HG03460 (cell line): ENCODE measurements around the gene PID1.
"Not testable (repeated sequence)": the region's sequence is repeated elsewhere in the genome, so short reads cannot be mapped to it uniquely, and the experiment has no call there.

ENCODE experiments used
- ATAC-seq: cut with Tn5 transposase; IDR thresholded peaks from one replicate; pipeline ENCODE4 v1.9.1; 2021; ENCODE audit not compliant: unreplicated experiment

The PID1 gene

DNA sequence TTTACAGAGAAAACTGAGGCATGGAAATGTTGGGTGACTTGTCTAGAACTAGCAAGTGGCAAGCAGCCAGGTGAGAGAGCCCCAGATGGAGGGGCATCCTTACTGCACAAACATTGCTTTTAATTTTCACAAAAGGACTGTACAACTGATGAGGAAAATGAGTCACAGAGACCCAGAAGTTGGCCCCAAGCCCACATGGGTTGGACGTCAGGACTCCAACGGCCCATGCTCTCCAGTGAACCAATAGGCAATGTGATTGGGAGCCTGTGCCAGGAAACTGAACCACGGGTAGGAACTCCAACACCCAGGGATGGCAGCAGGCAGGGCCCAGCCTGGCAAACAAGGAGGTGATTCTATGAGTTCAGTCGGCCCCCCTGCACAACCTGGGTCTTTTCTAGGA lies 50.8 kb downstream of the PID1 start:
- no peak for ATAC-seq

- ATAC-seq: no peak
Observed at GRCh38 chr2:229218329-229218921, 52.7 kb downstream of the PID1 start.

DNA sequence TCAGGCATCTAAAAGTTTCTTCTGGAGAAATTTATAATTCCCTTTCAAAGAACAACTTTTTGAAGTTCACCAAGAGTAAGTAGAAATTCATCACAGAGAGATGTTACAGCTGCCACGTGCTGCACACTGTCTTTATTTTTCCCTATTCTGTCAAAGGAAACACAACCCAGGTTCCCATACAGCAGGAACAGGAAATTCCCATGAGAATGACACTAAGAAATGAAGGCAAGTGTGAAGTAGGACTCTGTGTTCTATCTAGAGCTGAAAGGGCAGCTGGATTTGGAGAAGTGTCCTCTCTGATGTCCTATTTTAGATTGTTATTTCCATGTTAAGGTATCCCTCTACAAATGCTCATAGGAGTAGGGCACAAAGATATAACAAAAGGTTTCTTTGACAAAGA lies 58.8 kb downstream of the PID1 start:
- ATAC-seq: no peak

GRCh38 chr2:229210641-229211040 lies 60.4 kb downstream of the PID1 start:
- no peak for ATAC-seq

- ATAC-seq: no peak
Observed at GRCh38 chr2:229206548-229206947, 64.5 kb downstream of the PID1 start.

GRCh38 chr2:229205704-229206103 lies 65.4 kb downstream of the PID1 start:
- no peak for ATAC-seq

GRCh38 chr2:229202646-229203045 lies 68.4 kb downstream of the PID1 start:
- ATAC-seq: no peak

DNA sequence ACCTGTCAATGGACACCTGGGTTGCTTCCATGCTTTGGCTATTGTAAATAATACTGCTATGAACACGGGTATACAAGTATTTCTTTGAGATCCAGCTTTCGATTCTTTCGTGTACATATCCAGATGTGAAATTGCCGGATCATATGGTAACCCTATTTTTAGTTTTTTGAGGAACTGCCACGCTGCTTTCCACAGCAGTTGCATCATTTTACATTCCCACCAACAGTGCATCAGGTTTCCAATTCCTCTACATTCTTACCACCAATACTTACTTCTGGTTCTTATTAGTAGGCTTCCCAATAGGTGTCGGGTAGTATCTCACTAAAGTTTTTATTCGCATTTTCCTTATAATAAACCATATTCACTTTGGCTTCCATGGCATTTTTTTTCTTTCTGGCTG lies 69.6 kb downstream of the PID1 start:
- no peak for ATAC-seq

GRCh38 chr2:229199267-229199666 lies 71.8 kb downstream of the PID1 start:
- no peak for ATAC-seq

GRCh38 chr2:229196448-229196847 lies 74.6 kb downstream of the PID1 start:
- ATAC-seq: no peak

DNA sequence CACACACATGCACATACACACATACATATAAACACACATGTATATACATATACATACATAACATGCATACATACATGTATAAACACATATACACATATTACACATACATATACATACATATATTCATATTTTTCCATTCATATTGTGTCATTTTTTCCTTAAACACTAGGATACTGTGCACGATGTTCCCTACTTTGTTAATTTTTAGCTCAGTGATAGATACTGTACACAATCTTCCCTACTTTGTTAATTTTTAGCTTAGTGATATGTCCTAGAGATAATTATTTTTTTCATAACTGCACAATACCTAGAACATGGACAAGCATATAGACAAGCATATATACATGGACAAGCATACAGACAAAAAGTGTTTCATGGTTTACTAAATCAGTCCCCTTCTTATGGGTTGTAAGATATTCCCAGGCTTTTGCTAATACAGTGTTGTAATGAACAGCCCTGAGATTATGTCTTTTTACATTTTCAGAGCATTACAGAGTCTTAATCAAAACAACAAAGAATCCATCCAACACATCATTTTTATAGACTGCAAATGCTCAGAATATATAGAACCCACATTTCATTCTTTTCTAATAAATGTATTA lies 75.6 kb downstream of the PID1 start:
- ATAC-seq: no peak

- ATAC-seq: no peak
Observed at GRCh38 chr2:229193281-229193680, 77.8 kb downstream of the PID1 start.

DNA sequence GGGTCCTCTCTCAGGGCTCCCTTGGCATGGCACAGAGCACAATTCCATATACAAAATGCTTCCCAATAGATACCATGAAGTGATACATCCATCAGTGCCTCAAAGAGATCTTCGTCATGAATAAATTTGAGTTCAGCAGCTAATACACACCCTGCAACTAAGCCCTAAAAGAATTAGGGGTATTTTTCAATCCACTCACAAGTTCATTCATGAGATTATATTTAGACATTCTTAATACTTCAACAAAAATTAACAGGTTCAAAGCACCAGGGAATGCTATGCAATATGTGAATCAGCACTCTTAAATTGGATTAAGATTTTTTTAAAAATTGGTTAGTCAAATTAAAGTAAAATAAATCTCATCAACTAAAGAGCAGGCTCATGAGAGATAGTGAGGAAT lies 79.7 kb downstream of the PID1 start:
- ATAC-seq: no peak

DNA sequence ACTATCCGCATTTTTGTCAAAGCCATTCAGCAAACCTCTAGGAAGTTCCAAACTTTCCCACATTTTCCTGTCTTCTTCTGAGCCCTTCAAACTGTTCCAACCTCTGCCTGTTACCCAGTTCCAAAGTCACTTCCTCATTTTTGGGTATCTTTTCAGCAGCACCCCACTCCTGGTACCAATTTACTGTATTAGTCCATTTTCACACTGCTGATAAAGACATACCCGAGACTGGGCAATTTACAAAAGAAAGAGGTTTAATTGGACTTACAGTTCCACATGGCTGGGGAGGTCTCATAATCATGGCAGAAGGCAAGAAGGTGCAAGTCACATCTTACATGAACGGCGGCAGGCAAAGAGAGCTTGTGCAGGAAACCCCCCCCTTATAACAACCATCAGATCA lies 84.0 kb downstream of the PID1 start:
- not testable (repeated sequence) for ATAC-seq

DNA sequence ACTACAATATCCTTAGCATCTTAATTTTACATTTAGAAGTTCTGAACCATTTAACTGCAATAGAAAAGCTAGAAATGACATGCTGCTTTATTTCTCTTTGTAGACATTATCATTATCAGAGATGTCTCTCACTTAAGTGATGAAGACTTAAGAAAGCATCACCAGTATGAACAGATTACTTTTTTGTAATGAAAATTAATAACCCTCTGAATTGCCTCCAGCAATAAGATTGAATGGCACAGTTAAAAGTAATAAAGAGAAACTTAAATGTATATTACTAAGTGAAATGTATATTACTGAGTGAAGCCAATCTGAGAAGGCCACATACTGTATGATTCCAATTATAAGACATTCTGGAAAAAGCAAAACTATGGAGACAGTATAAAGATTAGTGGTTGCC lies 89.4 kb downstream of the PID1 start:
- no peak for ATAC-seq

- no peak for ATAC-seq
Observed at GRCh38 chr2:229180658-229181057, 90.4 kb downstream of the PID1 start.

- no peak for ATAC-seq
Observed at GRCh38 chr2:229179628-229180027, 91.5 kb downstream of the PID1 start.

DNA sequence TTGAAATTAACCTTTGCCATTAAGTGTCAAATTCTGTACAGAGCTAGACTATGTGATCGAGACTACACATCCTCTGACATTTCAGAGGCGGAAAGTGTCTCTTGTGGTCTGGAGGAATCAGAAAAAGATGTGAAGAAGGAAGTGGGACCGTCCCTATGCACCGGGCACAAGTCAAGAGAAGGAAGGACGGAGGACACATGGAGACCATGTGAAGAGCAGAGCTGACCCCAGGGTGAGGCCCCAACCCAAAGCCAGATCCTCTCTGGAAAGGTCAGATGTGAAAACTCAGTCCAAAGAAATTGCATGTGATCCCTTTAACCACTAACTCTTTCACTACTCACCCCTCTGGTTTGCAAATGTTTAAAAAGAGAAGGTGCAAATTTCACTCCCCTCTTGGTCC lies 92.4 kb downstream of the PID1 start:
- no peak for ATAC-seq

DNA sequence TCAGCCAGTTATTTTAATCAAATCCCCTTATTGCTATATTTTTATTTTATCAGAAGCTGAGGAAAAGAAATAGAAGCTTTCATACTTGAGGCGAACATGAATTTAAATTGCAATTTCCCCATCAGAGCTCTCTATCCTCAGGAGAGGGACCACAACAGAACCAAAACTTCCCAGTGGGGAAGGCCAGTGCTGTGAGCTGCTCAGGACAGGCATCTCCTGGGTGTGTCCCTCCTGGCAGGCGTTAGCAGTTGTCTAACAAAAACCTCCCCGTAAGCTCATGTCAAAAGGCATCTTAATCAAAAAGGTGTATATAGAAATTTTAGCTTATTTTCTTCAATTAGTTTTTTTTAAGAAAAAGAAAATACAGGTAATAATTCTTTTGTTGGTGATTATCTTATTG lies 93.0 kb downstream of the PID1 start:
- no peak for ATAC-seq

DNA sequence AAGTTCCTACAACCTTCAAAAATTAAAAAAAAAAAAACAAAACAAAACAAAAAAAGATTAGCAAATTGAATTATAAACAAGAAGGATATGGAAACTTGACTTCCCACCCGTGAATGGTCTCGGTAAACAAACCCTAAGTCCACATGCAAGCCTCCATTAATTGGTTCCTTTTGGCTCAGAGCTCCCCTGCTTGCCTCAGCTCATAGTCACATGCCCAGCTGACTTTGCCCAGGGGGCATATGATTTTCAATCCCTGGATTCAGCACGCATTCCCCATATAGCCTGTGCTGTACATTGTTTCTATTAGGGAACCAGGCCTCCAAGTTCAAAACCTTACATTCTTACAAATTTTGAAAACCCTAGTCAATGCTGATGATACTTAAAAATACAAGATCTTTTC lies 95.0 kb downstream of the PID1 start:
- ATAC-seq: no peak

DNA sequence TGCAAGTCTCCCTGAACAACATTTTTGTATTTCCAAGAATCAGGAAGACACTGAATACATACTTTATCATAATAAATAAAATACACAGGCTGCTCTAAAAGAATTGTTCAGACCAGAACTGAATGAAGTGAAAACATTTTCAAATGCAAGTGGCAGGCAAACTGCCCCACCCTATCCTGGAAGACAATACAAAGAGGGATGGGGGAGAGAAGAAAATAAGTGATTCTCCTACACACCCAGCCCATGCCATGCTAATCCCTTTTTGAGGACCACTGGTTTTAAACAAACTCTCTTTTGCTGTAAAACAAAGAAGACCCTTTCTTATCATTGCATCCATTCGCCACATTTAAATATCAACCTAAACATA lies 95.6 kb downstream of the PID1 start:
- no peak for ATAC-seq

DNA sequence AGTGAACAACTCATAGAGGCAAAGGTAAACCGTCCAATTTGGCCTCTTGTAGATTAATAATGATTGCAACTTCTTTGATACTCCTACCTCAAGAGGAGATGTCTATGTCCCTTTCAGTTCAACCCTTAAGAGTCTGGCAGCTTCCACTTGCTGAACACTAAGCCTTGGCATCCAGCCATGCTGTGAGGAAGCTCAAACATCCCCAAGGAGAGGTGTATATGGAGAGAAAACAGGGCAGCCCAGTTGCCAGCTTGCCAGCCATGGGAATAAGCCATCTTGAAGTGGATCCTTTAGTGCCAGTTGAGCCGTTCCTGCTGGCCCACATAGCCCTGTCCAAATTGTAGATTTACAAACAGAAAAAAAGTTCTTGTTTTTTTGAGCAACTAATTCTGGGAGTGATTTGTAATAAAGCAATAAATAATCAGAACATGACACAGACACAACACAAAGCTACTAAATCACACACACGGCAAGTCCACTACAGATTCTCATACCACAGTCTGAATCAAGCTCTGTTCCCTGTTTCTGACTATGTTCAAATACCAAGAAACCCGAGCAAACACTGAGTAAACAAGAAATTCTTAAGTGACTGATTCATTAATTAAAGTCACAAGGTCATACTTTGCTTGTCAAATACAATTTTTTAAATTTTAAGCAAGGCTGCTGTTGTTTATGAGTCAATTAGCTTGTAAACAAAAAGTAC lies 96.1 kb downstream of the PID1 start:
- no peak for ATAC-seq
